ENCODE results near the gene EN2. TPM values are rescaled to one million over a fixed set of nuclear protein-coding genes. Genes with fewer than 3 reads are reported as not detected.

The EN2 gene
- total and polyA plus RNA-seq, 2 experiments from 2014 or later = 0.24 TPM; not detected in 1

GRCh38 chr7:155491812-155492211, 33.9 kb downstream of the EN2 start:
- no peaks in the 10 kb centered on the region for H3K36me3 ChIP-seq (replicated peaks; ENCODE audit: insufficient read depth, low read depth)
- no peak overlapping the region for H2AFZ ChIP-seq
- H3K4me2 ChIP-seq = no peak overlapping the region
- no peaks in the 10 kb centered on the region for H3K79me2 ChIP-seq
- no peaks in the 10 kb centered on the region for H3K9me3 ChIP-seq (ENCODE audit: low read depth)
- DNase-seq (ENCODE audit: low spot score) = no peak
- no peaks in the 10 kb centered on the region for H4K20me1 ChIP-seq (ENCODE audit: insufficient read depth, poor library complexity, severe bottlenecking)
- H3K27me3 ChIP-seq = peaks cover 49% of the 10 kb centered on the region
- H3K4me3 ChIP-seq = no peak overlapping the region
- no peaks in the 10 kb centered on the region for H3K9me2 ChIP-seq (replicated peaks; ENCODE audit: insufficient read depth)
- no peak overlapping the region for H3K27ac ChIP-seq
- 77% methylated on average over 10 of the region's 11 CpGs for WGBS (ENCODE audit: low lambda C conversion rate, missing lambda C conversion rate)
- H3K4me1 ChIP-seq (ENCODE audit: insufficient read depth) = peaks cover 6% of the 10 kb centered on the region
- TF ChIP-seq EZH2 (IDR thresholded peaks at IDR 0.05; ENCODE audit: borderline replicate concordance) (no peak), CTCF (IDR thresholded peaks at IDR 0.05; ENCODE audit: poor library complexity) (no peak), EZH2phosphoT487 (IDR thresholded peaks at IDR 0.05; ENCODE audit: low read depth, severe bottlenecking, unreplicated experiment) (no peak)

GRCh38 chr7:155493744-155494538, 36.0 kb downstream of the EN2 start:
- DNase-seq (ENCODE audit: low spot score) = no peak
- H3K4me3 ChIP-seq = no peak overlapping the region
- H3K27me3 ChIP-seq = peaks cover 57% of the 10 kb centered on the region
- H3K9me2 ChIP-seq (replicated peaks; ENCODE audit: insufficient read depth) = no peaks in the 10 kb centered on the region
- H3K4me2 ChIP-seq = no peak overlapping the region
- H3K79me2 ChIP-seq = no peaks in the 10 kb centered on the region
- no peaks in the 10 kb centered on the region for H3K9me3 ChIP-seq (ENCODE audit: low read depth)
- H4K20me1 ChIP-seq (ENCODE audit: insufficient read depth, poor library complexity, severe bottlenecking) = no peaks in the 10 kb centered on the region
- no peak overlapping the region for H3K27ac ChIP-seq
- H3K36me3 ChIP-seq (replicated peaks; ENCODE audit: insufficient read depth, low read depth) = no peaks in the 10 kb centered on the region
- peaks cover 6% of the 10 kb centered on the region for H3K4me1 ChIP-seq (ENCODE audit: insufficient read depth)
- TF ChIP-seq EZH2phosphoT487 (IDR thresholded peaks at IDR 0.05; ENCODE audit: low read depth, severe bottlenecking, unreplicated experiment) (no peak), EZH2 (IDR thresholded peaks at IDR 0.05; ENCODE audit: borderline replicate concordance) (no peak), CTCF (IDR thresholded peaks at IDR 0.05; ENCODE audit: poor library complexity) (no peak)
- 87% methylated on average over 32 of the region's 33 CpGs for WGBS (ENCODE audit: low lambda C conversion rate, missing lambda C conversion rate)
- H2AFZ ChIP-seq = no peak overlapping the region

- Histone ChIP-seq H3K4me2 (no peak overlapping the region), H3K4me3 (no peak overlapping the region), H3K9me3 (ENCODE audit: low read depth) (no peaks in the 10 kb centered on the region), H4K20me1 (ENCODE audit: insufficient read depth, poor library complexity, severe bottlenecking) (no peaks in the 10 kb centered on the region), H3K79me2 (no peaks in the 10 kb centered on the region), H3K9me2 (replicated peaks; ENCODE audit: insufficient read depth) (no peaks in the 10 kb centered on the region), H3K4me1 (ENCODE audit: insufficient read depth) (peaks cover 6% of the 10 kb centered on the region), H3K27me3 (peaks cover 59% of the 10 kb centered on the region), H3K27ac (no peak overlapping the region), H2AFZ (no peak overlapping the region), H3K36me3 (replicated peaks; ENCODE audit: insufficient read depth, low read depth) (no peaks in the 10 kb centered on the region)
- no peak for TF ChIP-seq CTCF (IDR thresholded peaks at IDR 0.05; ENCODE audit: poor library complexity)
- TF ChIP-seq EZH2phosphoT487 (IDR thresholded peaks at IDR 0.05; ENCODE audit: low read depth, severe bottlenecking, unreplicated experiment) = no peak
- no peak for DNase-seq (ENCODE audit: low spot score)
- WGBS (ENCODE audit: low lambda C conversion rate, missing lambda C conversion rate) = 91% methylated on average over 15 of the region's 16 CpGs
These were observed 36.6 kb downstream of the EN2 start for GRCh38 chr7:155494551-155494950.

Data from hepatocyte (in vitro differentiated cells).